Activated CD8-positive, alpha-beta memory T cell treated with anti-CD3 and anti-CD28 coated beads for 48 hours (primary cell): ENCODE results near the gene RASSF8.
"Not testable (repeated sequence)": the region's sequence is repeated elsewhere in the genome, so short reads cannot be mapped to it uniquely, and the experiment has no call there.

Experiments
- DNase-seq, 3 experiments: peaks; one replicate each; pipeline ENCODE4 v3.0.0-alpha.2; 2020; ENCODE audit warnings: low read depth in 2 of 3, low spot score in 2 of 3

Gene RASSF8

GRCh38 chr12:26055087-26055486, 96.6 kb downstream of the RASSF8 start:
- DNase-seq: no peak

- DNase-seq: no peak
Observed at GRCh38 chr12:26056335-26056734, 97.9 kb downstream of the RASSF8 start.

GRCh38 chr12:26057271-26057670, 98.8 kb downstream of the RASSF8 start:
- not testable (repeated sequence) for DNase-seq

- DNase-seq: no peak
Observed at GRCh38 chr12:26058308-26058707, 99.8 kb downstream of the RASSF8 start.

GRCh38 chr12:26058818-26059217, 100.3 kb downstream of the RASSF8 start:
- DNase-seq: no peak

- no peak for DNase-seq
Observed at GRCh38 chr12:26062006-26062405, 103.5 kb downstream of the RASSF8 start.

GRCh38 chr12:26062566-26062965, 104.1 kb downstream of the RASSF8 start:
- no peak for DNase-seq

GRCh38 chr12:26065451-26065850, 107.0 kb downstream of the RASSF8 start:
- no peak for DNase-seq

GRCh38 chr12:26068503-26068902, 110.0 kb downstream of the RASSF8 start:
- no peak for DNase-seq

- DNase-seq: no peak
Observed at GRCh38 chr12:26069796-26070195, 111.3 kb downstream of the RASSF8 start.

- DNase-seq: no peak
Observed at GRCh38 chr12:26077915-26078702, 119.6 kb downstream of the RASSF8 start.

- no peak for DNase-seq
Observed at GRCh38 chr12:26080911-26081310, 122.4 kb downstream of the RASSF8 start.

- no peak for DNase-seq
Observed at GRCh38 chr12:26086936-26087335, 128.5 kb downstream of the RASSF8 start.

- DNase-seq: no peak
Observed at GRCh38 chr12:26088998-26089397, 130.5 kb downstream of the RASSF8 start.

GRCh38 chr12:26090836-26091510, 132.5 kb downstream of the RASSF8 start:
- DNase-seq: no peak

- DNase-seq: no peak
Observed at GRCh38 chr12:26091822-26092221, 133.3 kb downstream of the RASSF8 start.

- DNase-seq: no peak
Observed at GRCh38 chr12:26092346-26093105, 134.0 kb downstream of the RASSF8 start.

- no peak for DNase-seq
Observed at GRCh38 chr12:26095186-26095585, 136.7 kb downstream of the RASSF8 start.

GRCh38 chr12:26096036-26096435, 137.6 kb downstream of the RASSF8 start:
- no peak for DNase-seq

GRCh38 chr12:26097046-26097878, 138.8 kb downstream of the RASSF8 start:
- DNase-seq: peak in 2 of 3 experiments; percentile 12 to 16
